Measurements from ENCODE around the gene GNA12. TPM values are rescaled to one million over a fixed set of nuclear protein-coding genes. Genes with fewer than 3 reads are reported as not detected.

Gene GNA12
- total RNA-seq, 1 donor from 2014 or later: 29.5 TPM

DNA sequence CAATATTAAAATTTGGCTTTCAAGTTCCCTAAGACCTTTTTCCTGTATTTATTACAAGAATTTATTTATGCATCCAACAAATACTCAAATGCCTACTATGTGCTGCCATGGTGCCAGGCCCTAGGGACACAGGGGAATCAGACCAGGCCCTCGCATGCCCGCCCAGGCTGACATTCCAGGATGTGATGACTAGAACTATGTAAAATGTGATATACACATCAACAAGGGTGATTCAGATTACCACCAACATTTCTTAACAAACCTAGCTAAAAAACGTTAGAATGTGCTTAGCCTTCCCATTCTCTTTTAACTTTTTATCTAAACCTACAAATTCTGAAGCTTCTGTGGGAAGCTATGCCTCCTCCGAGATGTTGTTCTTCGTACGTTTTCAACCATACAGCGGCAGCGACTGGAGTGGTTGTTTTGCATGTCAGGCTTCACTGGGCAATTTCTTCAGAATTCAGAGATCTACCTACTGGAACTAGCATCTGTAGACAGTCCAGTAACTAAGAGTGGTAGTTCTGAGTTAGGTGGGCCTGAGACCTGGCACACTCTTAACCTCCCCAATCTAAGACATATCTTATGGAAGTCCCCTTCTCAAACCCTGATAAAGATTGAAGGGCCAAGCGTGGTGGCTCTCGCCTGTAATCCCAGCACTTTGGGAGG, 22.1 kb downstream of the GNA12 start:
- Histone ChIP-seq H3K27ac (peak overlapping the region; percentile 68), H3K4me3 (no peak overlapping the region), H3K4me1 (peaks cover 75% of the 10 kb centered on the region), H3K36me3 (no peaks in the 10 kb centered on the region), H3K9me3 (no peaks in the 10 kb centered on the region), H3K27me3 (no peaks in the 10 kb centered on the region)
- intact Hi-C loops (cut with DNase I): no loop called here
- TF ChIP-seq, protein P1, sequence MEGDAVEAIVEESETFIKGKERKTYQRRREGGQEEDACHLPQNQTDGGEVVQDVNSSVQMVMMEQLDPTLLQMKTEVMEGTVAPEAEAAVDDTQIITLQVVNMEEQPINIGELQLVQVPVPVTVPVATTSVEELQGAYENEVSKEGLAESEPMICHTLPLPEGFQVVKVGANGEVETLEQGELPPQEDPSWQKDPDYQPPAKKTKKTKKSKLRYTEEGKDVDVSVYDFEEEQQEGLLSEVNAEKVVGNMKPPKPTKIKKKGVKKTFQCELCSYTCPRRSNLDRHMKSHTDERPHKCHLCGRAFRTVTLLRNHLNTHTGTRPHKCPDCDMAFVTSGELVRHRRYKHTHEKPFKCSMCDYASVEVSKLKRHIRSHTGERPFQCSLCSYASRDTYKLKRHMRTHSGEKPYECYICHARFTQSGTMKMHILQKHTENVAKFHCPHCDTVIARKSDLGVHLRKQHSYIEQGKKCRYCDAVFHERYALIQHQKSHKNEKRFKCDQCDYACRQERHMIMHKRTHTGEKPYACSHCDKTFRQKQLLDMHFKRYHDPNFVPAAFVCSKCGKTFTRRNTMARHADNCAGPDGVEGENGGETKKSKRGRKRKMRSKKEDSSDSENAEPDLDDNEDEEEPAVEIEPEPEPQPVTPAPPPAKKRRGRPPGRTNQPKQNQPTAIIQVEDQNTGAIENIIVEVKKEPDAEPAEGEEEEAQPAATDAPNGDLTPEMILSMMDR (IDR thresholded peaks at IDR 0.05): no peak
- TF ChIP-seq POLR2A (IDR thresholded peaks at IDR 0.05) (no peak), POLR2AphosphoS5 (IDR thresholded peaks at IDR 0.05; ENCODE audit: insufficient read depth in 1 of 2, low read depth in 1 of 2) (no peak)
- DNase-seq (ENCODE audit: extremely low spot score in 2 of 2): no peak

GRCh38 chr7:2821161-2821841, 22.8 kb downstream of the GNA12 start:
- no peaks in the 10 kb centered on the region for H3K9me3 ChIP-seq

GRCh38 chr7:2820508-2820934, 23.6 kb downstream of the GNA12 start:
- intact Hi-C loops (cut with DNase I): no loop called here
- peak overlapping the region; percentile 68 for H3K27ac ChIP-seq
- no peaks in the 10 kb centered on the region for H3K9me3 ChIP-seq
- H3K36me3 ChIP-seq: no peaks in the 10 kb centered on the region
- H3K4me3 ChIP-seq: no peak overlapping the region
- TF ChIP-seq POLR2A (IDR thresholded peaks at IDR 0.05) (no peak), POLR2AphosphoS5 (IDR thresholded peaks at IDR 0.05; ENCODE audit: insufficient read depth in 1 of 2, low read depth in 1 of 2) (peak; percentile 75 to 84)
- DNase-seq (ENCODE audit: extremely low spot score in 2 of 2): peak in 1 of 2 donors; percentile 97
- H3K4me1 ChIP-seq: peaks cover 71% of the 10 kb centered on the region
- no peaks in the 10 kb centered on the region for H3K27me3 ChIP-seq

More at GRCh38 chr7:2821161-2821841, 22.8 kb downstream of the GNA12 start:
- Histone ChIP-seq H3K27ac (peak overlapping the region; percentile 68), H3K4me3 (no peak overlapping the region), H3K27me3 (no peaks in the 10 kb centered on the region), H3K4me1 (peaks cover 75% of the 10 kb centered on the region), H3K36me3 (no peaks in the 10 kb centered on the region)
- DNase-seq (ENCODE audit: extremely low spot score in 2 of 2): no peak
- intact Hi-C loops (cut with DNase I): no loop called here
- TF ChIP-seq POLR2A (IDR thresholded peaks at IDR 0.05) (no peak), POLR2AphosphoS5 (IDR thresholded peaks at IDR 0.05; ENCODE audit: insufficient read depth in 1 of 2, low read depth in 1 of 2) (no peak)
- TF ChIP-seq, protein P1 (IDR thresholded peaks at IDR 0.05): no peak

GRCh38 chr7:2819954-2820397, 24.1 kb downstream of the GNA12 start:
- Histone ChIP-seq H3K27me3 (no peaks in the 10 kb centered on the region), H3K9me3 (no peaks in the 10 kb centered on the region), H3K36me3 (no peaks in the 10 kb centered on the region), H3K4me1 (peaks cover 71% of the 10 kb centered on the region), H3K27ac (peak overlapping the region; percentile 68), H3K4me3 (no peak overlapping the region)
- intact Hi-C loops (cut with DNase I): no loop called here
- no peak for TF ChIP-seq POLR2A (IDR thresholded peaks at IDR 0.05)
- TF ChIP-seq, protein P1 (IDR thresholded peaks at IDR 0.05): no peak
- no peak for TF ChIP-seq POLR2AphosphoS5 (IDR thresholded peaks at IDR 0.05; ENCODE audit: insufficient read depth in 1 of 2, low read depth in 1 of 2)
- DNase-seq (ENCODE audit: extremely low spot score in 2 of 2): no peak

DNA sequence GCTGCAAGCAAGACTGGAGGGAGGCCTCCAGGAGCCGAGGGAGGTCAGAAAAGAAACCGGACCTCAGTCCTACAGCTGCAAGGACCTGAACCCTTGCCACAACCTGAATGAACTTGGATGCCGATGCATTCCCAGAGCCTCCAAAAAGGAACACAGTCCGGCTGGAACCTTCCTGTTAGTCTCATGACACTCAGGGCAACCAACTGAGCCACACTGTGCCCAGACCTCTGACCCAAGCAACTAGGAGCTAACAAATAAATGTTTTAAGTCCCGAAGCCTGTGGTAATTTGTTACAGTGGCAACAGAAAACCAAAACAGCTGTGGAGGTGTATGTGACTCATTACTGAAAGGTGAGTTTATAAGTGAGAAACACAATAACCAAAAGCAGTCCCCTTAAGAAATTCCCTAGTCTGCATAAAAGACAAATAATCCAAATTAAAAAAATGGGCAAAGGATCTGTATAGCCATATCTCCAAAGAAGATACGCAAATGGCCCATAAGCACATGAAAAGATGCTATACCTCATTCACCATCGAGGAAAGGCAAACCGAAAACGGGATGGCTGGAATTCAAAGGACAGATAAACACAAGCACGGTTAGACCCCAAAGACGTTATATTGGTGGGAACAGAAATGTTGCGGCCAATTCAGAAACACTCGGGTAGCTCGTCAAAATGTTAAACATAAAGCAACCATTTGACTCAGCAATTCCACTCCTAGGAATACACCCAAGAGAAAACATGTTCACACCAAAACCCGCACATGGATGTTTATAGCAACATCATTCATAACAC, 24.8 kb downstream of the GNA12 start:
- Histone ChIP-seq H3K27ac (peak overlapping the region; percentile 68), H3K27me3 (no peaks in the 10 kb centered on the region), H3K36me3 (no peaks in the 10 kb centered on the region), H3K9me3 (no peaks in the 10 kb centered on the region), H3K4me3 (no peak overlapping the region), H3K4me1 (peaks cover 71% of the 10 kb centered on the region)
- TF ChIP-seq, protein P1 (IDR thresholded peaks at IDR 0.05): no peak
- TF ChIP-seq POLR2AphosphoS5 (IDR thresholded peaks at IDR 0.05; ENCODE audit: insufficient read depth in 1 of 2, low read depth in 1 of 2) (no peak), POLR2A (IDR thresholded peaks at IDR 0.05) (no peak)
- no peak for DNase-seq (ENCODE audit: extremely low spot score in 2 of 2)
- intact Hi-C loops (cut with DNase I): no loop called here

All from vagina (tissue), 2 donors.